ENCODE measurements around the gene NPY4R.
"Not testable (repeated sequence)": the region's sequence is repeated elsewhere in the genome, so short reads cannot be mapped to it uniquely, and the experiment has no call there.

NPY4R gene

GRCh38 chr10:46465765-46466164, at the start of gene NPY4R:
Gene NPY4R (minus strand): TSS chr10:46465958. CDS start chr10:46462635, 3,323 bp downstream.
- not testable (repeated sequence) for DNase-seq

GRCh38 chr10:46515366-46515765, 49.6 kb upstream of the NPY4R start:
- no peak for DNase-seq

- DNase-seq: no peak
Observed at GRCh38 chr10:46514899-46515298, 49.1 kb upstream of the NPY4R start.

DNA sequence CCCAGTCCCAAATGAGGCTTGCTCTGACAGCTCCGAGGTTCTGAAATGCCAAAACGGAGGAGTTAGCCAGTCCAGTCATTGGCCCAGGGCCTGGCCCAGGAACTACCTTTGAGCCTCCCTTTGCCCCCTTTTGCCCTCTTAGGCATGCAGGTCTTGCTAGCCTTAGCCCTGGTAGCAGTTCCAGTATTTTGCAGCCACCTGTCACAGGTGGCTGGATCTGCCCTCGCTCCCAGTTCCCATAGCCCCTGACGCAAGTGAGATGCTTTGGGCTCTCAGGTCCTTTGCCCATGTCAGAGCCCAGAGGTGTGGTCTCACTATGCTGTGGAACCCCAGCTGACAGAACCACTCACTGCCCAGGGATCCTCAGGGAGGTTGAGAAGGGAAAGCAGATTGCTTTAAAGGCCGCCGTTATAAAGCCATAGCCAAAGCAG, 48.7 kb upstream of the NPY4R start:
- peak; percentile 23 for DNase-seq

DNA sequence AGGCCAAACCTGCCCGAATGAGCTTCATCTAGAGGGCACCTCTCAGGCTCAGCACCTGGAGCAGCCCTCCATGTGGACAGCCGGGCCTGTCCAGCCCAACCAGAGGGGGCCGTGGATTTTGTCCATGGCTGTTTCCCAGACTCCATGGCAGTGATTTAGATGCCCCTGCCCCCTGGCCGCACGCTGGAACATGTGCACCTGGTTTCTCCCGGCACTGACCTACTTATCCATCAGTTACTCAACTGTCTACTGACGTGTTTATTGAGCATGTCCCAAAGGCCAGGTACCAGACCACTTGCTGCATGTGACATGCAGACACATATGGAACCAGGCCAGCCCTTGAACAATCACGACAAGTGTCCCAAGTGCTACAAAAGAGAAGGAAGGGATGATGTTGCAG, 47.6 kb upstream of the NPY4R start:
- not testable (repeated sequence) for DNase-seq

DNA sequence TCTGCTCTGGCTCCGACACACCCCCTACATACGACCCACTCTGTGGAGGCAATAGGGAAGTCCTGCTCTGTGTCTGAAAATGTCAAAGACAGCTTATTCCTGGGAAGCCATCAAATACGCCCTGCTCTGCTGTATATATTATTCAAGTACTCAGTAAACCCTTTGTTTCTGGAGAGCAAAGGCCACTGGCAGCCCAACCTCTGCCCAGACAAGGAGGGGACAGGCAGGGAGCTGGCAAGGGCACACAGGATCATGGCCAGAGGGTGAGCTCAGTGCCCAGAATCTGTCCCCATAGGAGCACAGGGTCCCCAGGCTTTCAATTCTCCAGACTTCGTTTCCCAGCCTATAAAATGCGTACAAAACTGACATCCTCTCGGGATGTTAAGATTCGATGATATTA, 47.0 kb upstream of the NPY4R start:
- not testable (repeated sequence) for DNase-seq

DNA sequence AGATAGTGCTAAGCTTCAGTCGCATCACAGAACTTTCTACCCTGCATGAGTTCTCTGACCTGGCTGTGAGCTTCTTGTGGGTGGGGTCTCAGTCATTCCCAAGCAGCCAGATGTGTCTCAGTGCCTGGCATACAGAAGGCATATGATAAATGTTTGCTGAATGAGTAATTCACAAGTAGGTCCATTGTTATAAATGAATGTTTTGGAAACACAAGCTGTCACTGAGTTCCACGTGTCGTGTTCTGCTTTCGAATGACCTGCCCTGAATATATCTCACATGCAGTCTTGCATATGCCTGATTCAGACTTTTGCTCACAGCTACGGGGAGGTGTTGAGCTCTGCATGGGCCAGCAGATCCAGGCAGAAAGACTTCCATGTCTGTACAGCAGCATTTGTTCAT, 46.2 kb upstream of the NPY4R start:
- not testable (repeated sequence) for DNase-seq

GRCh38 chr10:46499990-46500389, 34.2 kb upstream of the NPY4R start:
- not testable (repeated sequence) for DNase-seq

DNA sequence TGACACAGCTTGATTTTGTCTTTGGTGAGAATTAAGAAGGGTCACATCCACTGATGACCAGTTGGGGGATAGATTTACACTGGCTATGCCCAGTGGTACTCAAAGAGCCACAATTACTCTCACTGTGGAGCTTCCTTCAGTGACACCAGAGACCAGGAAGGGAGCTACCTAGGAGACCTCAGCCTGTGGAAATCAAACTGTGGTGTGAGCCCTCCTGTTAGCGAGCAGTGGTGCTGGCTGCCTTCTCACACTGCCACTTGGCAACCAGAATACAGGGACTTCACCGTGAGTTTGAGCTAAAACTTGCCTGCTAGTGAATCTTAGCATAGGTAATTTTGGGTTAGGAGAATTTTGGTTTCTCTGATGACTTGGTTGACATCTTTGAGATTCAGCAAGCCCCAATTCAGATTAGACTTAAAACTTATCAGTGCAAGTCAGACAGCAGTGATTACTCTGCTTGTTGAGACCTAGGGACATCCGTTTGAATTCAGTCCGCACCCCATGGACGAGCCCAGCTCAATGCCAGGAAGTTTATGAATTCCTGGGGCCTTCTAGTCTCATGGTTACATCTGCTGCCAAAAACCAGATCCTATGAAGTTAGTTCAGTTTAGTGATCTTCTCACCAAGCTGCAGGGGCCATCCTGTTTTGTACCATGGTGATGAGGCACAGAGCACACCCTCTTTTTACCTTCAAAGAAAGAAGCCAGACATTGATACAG, 33.4 kb upstream of the NPY4R start:
- not testable (repeated sequence) for DNase-seq

DNA sequence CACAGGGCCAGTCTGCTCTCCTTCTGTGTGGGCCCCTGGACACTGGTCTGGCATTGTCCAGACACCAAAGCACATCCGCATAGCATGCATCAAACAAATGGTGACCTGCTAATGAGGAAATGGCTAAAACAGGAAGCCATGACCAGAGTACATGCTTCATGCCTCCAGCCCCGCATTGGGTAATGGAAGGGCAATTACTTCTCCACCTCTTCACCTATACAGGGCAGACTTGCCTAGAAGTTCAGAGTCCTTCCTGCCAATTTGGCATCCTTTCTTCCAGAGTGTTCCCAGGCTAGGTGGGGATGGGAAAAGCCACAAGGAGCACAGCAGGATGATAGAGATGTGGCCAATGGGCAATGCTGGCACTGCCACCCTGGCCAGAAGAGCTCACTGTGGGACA, 32.1 kb upstream of the NPY4R start:
- not testable (repeated sequence) for DNase-seq

- not testable (repeated sequence) for DNase-seq
Observed at GRCh38 chr10:46497401-46497800, 31.6 kb upstream of the NPY4R start.

GRCh38 chr10:46491364-46492114, 25.8 kb upstream of the NPY4R start:
- not testable (repeated sequence) for DNase-seq

DNA sequence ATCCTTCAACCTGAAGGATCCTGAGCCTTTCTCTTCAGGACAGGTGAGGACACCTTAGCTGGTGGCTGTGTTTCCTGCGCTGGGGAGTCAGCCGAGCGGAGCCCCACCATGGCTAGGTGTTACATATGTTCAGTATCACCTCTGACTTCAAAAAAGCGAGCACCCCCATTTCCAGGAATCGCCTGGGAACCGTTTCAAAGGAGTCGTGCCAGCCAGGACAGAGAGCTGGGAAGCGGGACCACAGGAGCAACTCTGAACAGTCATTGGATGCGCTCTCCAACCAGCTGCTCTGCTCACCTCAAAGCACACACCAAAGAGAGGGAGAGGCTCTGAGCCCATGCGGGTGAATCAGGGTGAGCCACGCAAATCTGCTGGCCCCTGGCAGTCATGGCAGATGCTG, 24.5 kb upstream of the NPY4R start:
- not testable (repeated sequence) for DNase-seq

DNA sequence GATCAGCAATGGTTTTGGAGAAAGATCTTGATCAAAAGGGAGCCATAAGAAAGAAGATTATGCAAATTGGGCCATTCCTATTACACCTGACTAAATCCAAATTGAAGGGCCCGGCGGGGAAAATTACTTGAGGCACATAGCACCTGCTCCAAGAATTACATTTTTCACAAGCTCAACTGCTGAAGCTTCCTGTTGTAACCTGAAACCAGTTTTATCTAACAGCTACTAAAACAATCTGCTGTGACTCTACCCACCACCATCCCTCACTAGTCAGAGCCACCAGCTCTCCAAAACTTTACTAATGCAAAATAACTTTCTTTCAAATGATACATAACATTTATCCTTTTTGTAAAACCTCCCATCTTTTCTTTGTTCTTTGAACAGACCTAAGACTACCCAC, 20.7 kb upstream of the NPY4R start:
- DNase-seq: not testable (repeated sequence)

- DNase-seq: not testable (repeated sequence)
Observed at GRCh38 chr10:46474746-46475320, 9.1 kb upstream of the NPY4R start.

- DNase-seq: not testable (repeated sequence)
Observed at GRCh38 chr10:46473758-46474157, 8.0 kb upstream of the NPY4R start.

DNA sequence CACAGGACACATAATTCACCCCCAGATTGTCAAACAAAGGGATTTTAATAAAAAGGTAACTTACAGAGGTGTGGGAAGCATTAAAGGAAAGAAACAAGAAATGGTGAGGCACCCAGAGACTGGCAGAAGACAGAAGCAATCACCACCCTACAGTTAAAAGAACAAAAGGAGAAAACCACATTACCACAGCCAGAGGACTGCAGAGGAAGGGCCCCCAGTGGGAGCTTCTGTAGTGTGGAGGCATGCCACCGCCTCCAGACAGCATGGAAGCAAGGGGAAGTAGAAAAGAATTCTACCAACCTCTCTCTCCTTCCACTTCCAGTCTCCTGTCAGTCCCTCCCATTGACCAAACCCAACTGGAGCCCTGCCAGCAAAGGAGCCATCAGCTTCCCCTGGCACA, 4.4 kb upstream of the NPY4R start:
- not testable (repeated sequence) for DNase-seq

GRCh38 chr10:46468119-46468809, 2.5 kb upstream of the NPY4R start:
- DNase-seq: not testable (repeated sequence)

GRCh38 chr10:46463608-46464007, 2.1 kb downstream of the NPY4R start:
- DNase-seq: not testable (repeated sequence)

DNA sequence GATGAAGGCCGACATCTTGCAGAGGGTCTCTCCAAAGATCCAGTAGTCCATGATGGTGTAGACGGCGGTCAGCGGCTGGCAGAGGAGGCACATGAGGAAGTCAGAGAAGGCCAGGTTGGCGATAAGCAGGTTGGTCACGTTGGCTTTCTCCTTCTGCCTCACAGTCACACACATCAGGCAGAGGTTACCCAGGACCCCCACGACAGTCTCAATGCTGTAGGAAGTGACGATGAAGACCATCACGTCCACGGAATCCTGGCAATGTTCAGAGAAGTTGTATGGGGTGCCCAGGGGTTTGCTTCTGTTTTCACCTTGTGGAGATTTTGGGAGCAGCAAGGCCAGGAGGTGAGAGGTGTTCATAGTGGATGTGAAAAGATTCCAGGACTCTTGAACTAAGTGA, 3.5 kb downstream of the NPY4R start:
- DNase-seq: not testable (repeated sequence)

GRCh38 chr10:46459579-46459978, 6.2 kb downstream of the NPY4R start:
- DNase-seq: not testable (repeated sequence)

DNA sequence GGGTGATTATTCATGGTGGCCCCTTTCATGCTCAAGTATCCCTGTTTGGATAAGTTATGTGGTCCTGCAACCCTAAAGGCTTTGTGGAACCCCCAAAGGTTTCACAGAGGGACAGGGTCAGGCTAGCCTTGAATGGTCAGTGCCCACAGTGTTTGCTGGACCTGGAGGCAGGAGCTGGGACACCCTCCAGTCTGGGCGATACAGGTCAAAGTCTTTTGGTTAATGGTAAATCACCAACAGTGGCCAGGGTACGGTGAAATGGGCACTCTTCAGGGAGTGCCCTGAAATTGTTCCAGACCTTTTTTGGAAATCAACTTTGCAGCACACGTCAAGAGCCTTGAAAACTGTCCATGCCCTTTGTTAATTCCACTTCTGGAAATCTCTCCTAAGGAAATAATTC, 8.7 kb downstream of the NPY4R start:
- not testable (repeated sequence) for DNase-seq

GRCh38 chr10:46455992-46456391, 9.8 kb downstream of the NPY4R start:
- not testable (repeated sequence) for DNase-seq
